HG02798 (cell line): Measurements from ENCODE around the gene NCL.
"Not testable (repeated sequence)": the region's sequence is repeated elsewhere in the genome, so short reads cannot be mapped to it uniquely, and the experiment has no call there.

Experiments used
- ATAC-seq: cut with Tn5 transposase; IDR thresholded peaks from one replicate; pipeline ENCODE4 v1.9.1; 2021; ENCODE audit warnings: mild to moderate bottlenecking; ENCODE audit not compliant: unreplicated experiment, poor library complexity

Gene NCL

GRCh38 chr2:231431606-231432005 lies 32.7 kb downstream of the NCL start:
- no peak for ATAC-seq

- ATAC-seq, result not testable (repeated sequence)
These were observed 33.8 kb downstream of the NCL start for GRCh38 chr2:231430437-231430836.

- ATAC-seq, result no peak
These were observed 34.4 kb downstream of the NCL start for GRCh38 chr2:231429901-231430300.

- ATAC-seq, result no peak
These were observed 35.1 kb downstream of the NCL start for GRCh38 chr2:231429152-231429551.

GRCh38 chr2:231427116-231427515 lies 37.2 kb downstream of the NCL start:
- no peak for ATAC-seq

- ATAC-seq, result peak; percentile 51
These were observed 38.2 kb downstream of the NCL start for GRCh38 chr2:231425811-231426703.

- peak; percentile 30 for ATAC-seq
These were observed 38.9 kb downstream of the NCL start for GRCh38 chr2:231425291-231425810.

- no peak for ATAC-seq
These were observed 41.1 kb downstream of the NCL start for GRCh38 chr2:231423176-231423575.

- ATAC-seq, result no peak
These were observed 42.2 kb downstream of the NCL start for GRCh38 chr2:231422056-231422455.

- ATAC-seq, result no peak
These were observed 43.2 kb downstream of the NCL start for GRCh38 chr2:231421051-231421580.

- no peak for ATAC-seq
These were observed 45.3 kb downstream of the NCL start for GRCh38 chr2:231418820-231419640.

- no peak for ATAC-seq
These were observed 49.3 kb downstream of the NCL start for GRCh38 chr2:231415029-231415428.

GRCh38 chr2:231413921-231414476 lies 50.3 kb downstream of the NCL start:
- ATAC-seq, result no peak

GRCh38 chr2:231413456-231413855 lies 50.8 kb downstream of the NCL start:
- ATAC-seq, result no peak

GRCh38 chr2:231412618-231412963 lies 51.7 kb downstream of the NCL start:
- peak; percentile 4 for ATAC-seq

GRCh38 chr2:231411831-231412617 lies 52.3 kb downstream of the NCL start:
- ATAC-seq, result peak; percentile 98

- no peak for ATAC-seq
These were observed 53.0 kb downstream of the NCL start for GRCh38 chr2:231411237-231411636.

GRCh38 chr2:231410293-231411004 lies 53.8 kb downstream of the NCL start:
- ATAC-seq, result no peak

GRCh38 chr2:231409776-231410175 lies 54.5 kb downstream of the NCL start:
- ATAC-seq, result no peak
